Hair follicular keratinocyte (primary cell): ENCODE measurements around the gene GNAZ. TPM values are rescaled to one million over a fixed set of nuclear protein-coding genes. Genes with fewer than 3 reads are reported as not detected.

Source experiments
- total RNA-seq: library from RNA; depleted of rRNA; stranded (reverse); fragments of >200 nt; gene quantifications from 2 replicates; pipeline ENCODE4 v1.2.3, GENCODE V29; 2015

The GNAZ gene
- 0.08 TPM in 1 of 2 replicates, not detected in the other for total RNA-seq

DNA sequence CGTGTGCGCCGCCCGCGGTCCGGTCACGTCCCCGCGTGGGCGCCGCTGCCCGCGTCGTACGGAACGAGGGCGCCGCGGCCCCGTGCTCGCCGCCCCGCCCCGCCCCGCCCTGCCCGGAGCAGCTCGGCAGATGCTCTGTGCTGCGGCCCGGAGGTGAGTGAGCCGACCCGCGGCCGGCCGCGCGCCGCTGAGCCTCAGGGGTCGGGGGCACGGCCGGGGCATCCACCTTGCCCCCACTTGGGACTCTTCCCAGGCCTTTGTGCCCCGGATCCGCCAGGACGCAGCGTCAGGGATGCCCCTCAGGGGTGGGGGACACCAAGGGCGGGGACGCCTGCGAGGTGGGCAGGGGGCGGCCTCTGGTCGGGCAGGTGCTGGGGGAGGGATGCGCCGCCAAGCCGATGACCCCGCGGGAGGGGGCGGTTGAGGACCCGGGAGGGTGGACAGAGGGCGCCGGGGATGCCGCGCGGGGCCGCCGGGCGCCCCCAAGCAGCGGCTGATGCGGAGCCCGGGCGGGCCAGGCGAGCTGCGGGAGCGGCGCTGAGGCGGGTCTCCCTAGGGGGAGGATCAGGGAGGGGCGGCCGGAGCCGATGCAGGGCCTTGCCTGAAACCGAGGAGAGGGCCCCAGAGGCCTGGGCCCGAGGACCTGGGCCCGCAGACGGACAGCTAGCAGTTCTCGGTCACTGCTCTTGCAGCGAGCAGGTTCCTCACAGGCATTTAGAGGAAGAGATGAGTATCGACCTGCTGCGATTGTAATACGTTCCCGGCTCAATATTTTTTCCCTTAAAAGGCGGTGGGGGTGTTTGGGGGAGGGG, at the start of gene GNAZ:
GNAZ (plus strand) TSS at position 102 of the 812 bp plus-strand sequence. CDS start 25,177 bp downstream, outside the sequence.

DNA sequence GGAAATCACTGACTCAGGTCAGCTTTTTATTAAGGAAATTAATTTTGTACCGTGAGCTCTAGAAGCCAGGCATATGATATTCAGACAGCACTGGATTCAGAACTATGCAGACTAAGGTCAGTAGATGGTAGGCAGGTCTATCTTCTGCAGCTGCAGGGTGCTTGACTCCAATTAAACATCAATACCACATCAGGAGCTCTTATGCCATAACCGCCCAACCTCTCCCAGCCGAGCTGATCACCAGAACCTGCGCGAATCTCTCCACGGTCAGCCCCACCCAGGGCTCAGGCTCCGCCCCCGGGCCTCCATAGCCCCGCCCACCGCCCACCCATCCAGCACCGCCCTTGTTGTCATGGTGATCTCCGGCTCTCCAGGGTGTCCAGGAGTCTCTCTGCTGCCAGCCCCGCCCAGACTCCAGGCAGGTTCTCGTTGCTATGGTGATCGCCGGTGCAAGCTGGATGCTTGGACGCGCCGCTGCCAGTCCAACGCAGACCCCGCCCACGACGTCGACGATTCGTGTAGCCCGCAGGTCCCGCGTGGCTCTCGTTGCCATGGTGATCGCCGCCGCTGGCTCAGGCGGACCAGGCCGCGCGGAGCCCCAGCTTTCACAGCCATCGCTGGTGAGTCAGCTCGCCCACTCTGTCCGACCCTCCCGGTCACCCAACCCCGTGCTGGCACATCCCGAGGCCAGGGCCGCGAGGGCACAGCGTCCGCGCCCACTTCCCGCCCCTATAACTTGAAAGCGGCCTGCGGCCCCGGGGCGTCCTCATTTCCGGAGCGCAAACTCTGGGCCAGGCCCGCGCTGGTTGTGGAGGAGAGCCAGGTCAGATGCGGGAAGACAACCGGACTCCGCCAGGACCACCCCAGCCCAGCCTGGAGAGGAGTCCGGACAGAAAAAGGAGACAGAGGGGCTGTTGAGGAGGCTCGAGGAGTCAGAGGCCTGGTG, 74.9 kb downstream of the GNAZ start, which contains the start of gene RAB36:
RAB36 (plus strand) TSS at position 546 of the 946 bp plus-strand sequence. CDS start 1,140 bp downstream, outside the sequence.

Other genes with a start within 250 kb of the GNAZ start
- gene IGLL5, start 182.7 kb upstream of the GNAZ start, total RNA-seq, result not detected in 2 replicates
- not detected in 2 replicates for gene RSPH14, start 71.5 kb downstream of the GNAZ start, total RNA-seq
- 0.47 and 1.4 TPM in 2 replicates for gene RAB36, start 75.0 kb downstream of the GNAZ start, total RNA-seq
- gene BCR, start 110.0 kb downstream of the GNAZ start, total RNA-seq, result 56.0 and 59.9 TPM in 2 replicates